Subcutaneous adipose tissue (tissue), 4 donors: ENCODE results near the gene CDR2L. TPM values are rescaled to one million over a fixed set of nuclear protein-coding genes. Genes with fewer than 3 reads are reported as not detected.

Experiments used
- total RNA-seq, 4 donors: library from RNA; depleted of rRNA; stranded (reverse); fragments of >200 nt; gene quantifications; one replicate each; pipeline ENCODE4 v1.1.0, GENCODE V29; 2016
- TF ChIP-seq, protein P1 (sequence below): fragments of 450-650 bp; IDR thresholded peaks from one replicate; pipeline ENCODE4 v1.5.1; 2016; ENCODE audit warnings: low read depth, mild to moderate bottlenecking, control low read depth, antibody characterized with exemption, moderate library complexity

Gene CDR2L
- total RNA-seq, 4 donors from 2014 or later = 5.1 to 8.5 (median 5.9) TPM

- TF ChIP-seq, protein P1, sequence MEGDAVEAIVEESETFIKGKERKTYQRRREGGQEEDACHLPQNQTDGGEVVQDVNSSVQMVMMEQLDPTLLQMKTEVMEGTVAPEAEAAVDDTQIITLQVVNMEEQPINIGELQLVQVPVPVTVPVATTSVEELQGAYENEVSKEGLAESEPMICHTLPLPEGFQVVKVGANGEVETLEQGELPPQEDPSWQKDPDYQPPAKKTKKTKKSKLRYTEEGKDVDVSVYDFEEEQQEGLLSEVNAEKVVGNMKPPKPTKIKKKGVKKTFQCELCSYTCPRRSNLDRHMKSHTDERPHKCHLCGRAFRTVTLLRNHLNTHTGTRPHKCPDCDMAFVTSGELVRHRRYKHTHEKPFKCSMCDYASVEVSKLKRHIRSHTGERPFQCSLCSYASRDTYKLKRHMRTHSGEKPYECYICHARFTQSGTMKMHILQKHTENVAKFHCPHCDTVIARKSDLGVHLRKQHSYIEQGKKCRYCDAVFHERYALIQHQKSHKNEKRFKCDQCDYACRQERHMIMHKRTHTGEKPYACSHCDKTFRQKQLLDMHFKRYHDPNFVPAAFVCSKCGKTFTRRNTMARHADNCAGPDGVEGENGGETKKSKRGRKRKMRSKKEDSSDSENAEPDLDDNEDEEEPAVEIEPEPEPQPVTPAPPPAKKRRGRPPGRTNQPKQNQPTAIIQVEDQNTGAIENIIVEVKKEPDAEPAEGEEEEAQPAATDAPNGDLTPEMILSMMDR = no peak
These were observed 26.7 kb upstream of the CDR2L start for GRCh38 chr17:74960570-74961342.

DNA sequence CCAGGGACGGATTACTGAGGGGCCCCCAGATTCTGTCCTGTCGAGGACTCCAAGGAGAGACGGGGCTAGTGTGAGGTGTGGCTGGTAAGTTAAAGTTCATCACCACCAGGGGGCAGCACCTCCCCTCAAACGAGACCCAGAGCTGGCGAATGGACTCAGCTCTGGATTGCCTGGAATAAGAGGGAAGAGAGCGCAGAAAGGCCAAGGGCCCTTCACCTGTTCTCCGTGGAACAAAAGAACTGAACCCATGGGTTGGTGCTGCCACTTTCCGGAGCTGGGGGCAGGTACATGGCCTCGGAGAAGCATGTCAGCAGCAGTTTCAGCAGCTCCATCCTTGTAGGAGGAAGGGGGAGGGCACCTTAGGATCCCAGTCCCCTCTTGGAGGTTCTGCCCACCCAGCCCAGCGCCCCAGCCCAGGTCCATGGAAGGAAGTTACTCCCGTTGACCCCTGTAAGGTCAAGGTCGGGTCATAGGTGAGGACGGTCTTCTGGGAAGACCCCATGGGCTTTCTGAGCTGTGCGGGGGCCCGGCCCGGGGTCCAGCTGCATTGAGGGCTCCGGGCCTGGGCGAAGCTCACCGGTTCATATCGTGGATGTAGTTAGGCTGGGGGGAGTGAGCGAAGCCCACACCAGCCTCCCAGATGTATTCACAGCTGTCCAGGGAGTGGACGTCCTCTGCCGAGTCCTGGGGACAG lies 25.6 kb upstream of the CDR2L start:
- TF ChIP-seq, protein P1 = no peak

DNA sequence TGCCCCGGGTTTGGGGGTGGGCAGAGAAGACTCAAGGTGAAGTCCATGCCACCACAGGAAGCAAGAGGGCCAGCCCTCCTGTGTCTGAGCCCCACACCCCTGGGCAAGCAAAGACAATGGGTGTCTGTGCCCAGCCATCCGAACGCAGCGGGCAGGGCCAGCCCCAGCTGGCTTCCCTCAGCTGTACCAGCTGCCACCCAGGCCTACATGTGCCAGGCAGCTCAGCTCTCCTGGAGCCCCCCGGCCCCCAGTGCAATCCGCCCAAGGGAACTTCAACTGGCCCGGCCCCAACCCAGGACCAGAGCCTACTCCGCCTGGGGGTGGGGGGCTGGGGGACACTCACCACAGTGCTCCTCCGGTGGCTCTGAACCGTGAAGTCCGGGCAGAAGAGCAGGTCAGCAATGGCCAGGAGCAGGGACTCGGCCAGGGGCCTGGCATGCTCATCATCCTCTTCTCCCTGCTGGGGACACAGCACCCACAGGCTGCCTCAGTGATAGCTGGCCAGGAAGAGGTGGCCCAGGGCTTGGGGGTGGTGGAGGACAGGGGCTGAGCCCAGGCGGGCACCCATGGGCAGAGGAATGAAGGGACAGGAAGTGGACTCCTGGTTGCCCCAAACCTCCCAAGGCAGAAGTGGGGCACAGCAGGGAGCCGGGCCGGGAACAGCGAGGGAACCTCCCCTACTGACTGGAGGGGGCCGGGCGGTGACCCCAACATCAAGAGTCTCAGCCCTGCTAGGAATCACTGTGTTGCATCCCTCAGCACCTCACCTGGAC lies 24.6 kb upstream of the CDR2L start:
- TF ChIP-seq, protein P1 = no peak

DNA sequence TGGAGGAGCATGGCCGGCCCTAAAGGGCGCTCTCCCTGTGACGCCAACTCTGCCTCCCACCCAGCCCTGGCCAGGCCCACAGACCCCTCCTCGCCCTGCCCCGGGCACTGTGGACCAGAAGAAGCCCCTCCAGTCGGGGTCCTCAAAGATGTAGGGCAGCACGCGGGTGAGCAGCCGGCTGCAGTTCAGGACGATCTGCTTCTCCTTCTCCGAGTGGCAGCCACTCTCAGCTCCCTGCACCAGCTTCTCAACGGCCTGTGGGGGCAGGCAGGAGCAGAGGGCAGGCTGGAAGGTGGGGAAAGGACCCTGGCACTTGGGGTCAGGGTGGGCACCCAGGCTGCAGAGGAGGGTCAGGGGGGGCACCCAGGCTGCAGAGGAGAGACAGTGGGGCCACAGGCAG lies 23.8 kb upstream of the CDR2L start:
- TF ChIP-seq, protein P1 = no peak

- TF ChIP-seq, protein P1 = no peak
These were observed 23.1 kb upstream of the CDR2L start for GRCh38 chr17:74964246-74964761.

DNA sequence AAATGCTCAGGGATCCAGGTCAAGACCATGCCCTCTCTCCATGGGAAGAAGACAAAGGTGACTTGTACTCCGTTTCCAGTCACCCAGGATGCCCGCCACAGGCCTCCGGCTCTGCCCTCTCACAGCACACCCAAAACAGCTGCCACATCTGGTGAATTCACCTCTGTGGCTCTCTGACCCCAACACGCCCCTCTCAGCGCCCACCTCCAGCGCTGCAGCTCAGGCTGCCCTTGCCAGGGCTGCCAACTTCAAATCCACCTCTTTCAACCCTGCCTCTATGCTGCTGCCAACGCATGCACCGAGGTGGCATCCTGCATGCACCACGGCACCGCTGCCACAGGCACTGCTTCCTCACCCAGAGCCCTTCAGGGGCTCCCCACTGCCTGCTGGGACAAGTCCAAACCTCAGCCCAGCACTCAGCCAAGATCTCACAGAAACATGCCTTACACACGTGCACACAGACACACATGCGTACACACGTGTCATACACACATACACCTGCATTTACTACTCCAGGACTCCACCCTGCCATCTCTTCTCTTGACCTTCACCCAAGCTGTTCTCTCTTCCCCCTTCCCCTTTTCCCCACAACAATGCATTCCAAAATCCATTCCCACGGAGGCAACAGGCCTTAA lies 22.3 kb upstream of the CDR2L start:
- TF ChIP-seq, protein P1 = no peak
